Measurements from ENCODE around the gene NOS3.
A peak's percentile ranks its signal among the peaks of the same experiment; 100 is the strongest.

Gene NOS3

DNA sequence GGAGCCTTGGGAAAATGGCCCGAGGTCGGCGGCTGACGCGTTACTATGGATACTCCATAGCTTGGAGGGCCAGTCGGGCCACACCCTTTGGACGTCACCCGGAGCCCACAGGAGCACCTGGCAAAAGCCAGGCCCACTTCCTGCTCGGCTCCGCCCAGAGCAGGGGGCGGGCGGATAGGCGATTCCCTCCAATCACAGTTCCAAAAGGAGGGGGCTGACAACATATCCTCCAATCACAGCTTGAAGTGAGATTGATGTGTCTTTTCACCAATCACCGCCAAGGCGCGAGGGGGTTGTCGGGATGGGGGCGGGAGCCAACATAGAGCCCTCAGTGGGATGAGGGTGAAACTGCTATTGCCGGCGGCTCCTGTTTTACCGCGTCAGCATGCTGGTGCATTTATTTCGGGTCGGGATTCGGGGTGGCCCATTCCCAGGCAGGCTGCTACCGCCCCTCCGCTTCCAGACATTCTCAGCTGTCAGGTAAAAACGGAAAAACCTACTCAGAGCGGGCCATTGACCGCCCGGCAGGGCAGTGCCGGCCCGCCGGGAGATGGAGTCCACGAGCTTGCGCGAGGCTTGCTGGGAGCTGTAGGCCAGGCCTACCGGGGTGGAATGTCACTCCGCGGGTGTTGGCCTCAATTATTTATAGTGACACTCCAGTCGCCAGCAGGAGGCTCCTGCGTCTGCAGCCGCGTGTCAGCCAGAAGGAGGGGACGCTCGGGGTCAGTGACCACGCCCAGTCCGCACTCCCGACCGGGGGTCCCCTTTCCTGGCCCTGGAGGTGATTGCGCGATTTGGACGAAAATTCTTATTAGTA, 37.5 kb downstream of the NOS3 start, which contains the start of gene ABCB8 (continued):
- peak; percentile 78 for TF ChIP-seq GLIS2 (tag by site-specific recombination; IDR thresholded peaks at IDR 0.05)
- TF ChIP-seq ZNF184 (tag by site-specific recombination; IDR thresholded peaks at IDR 0.05) = peak; percentile 71; the same call in 1 of the 2 replicates
- TF ChIP-seq ZBTB17 (tag by site-specific recombination; IDR thresholded peaks at IDR 0.05) = peak; percentile 70
- no peak for TF ChIP-seq ZNF354C (tag by site-specific recombination; IDR thresholded peaks at IDR 0.05; ENCODE audit: borderline replicate concordance, low read depth)
- TF ChIP-seq ZNF692 (tag by site-specific recombination; IDR thresholded peaks at IDR 0.05) = peak; percentile 61; the same call in 1 of the 2 replicates
- peak; percentile 78 for TF ChIP-seq ZXDB (tag by site-specific recombination; IDR thresholded peaks at IDR 0.05)
- TF ChIP-seq ZNF223 (tag by site-specific recombination; IDR thresholded peaks at IDR 0.05) = no peak
- TF ChIP-seq ZBTB44 (tag by site-specific recombination; IDR thresholded peaks at IDR 0.05) = peak; percentile 52
- peak; percentile 80; the same call in 1 of the 2 replicates for TF ChIP-seq ZNF501 (tag by site-specific recombination; IDR thresholded peaks at IDR 0.05)
- TF ChIP-seq, protein P1, sequence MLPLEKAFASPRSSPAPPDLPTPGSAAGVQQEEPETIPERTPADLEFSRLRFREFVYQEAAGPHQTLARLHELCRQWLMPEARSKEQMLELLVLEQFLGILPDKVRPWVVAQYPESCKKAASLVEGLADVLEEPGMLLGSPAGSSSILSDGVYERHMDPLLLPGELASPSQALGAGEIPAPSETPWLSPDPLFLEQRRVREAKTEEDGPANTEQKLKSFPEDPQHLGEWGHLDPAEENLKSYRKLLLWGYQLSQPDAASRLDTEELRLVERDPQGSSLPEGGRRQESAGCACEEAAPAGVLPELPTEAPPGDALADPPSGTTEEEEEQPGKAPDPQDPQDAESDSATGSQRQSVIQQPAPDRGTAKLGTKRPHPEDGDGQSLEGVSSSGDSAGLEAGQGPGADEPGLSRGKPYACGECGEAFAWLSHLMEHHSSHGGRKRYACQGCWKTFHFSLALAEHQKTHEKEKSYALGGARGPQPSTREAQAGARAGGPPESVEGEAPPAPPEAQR (tag by site-specific recombination; IDR thresholded peaks at IDR 0.05) = 0 out of 2 replicates have a peak, but pooled peaks have one; percentile 38
- TF ChIP-seq ZNF292 (tag by site-specific recombination; IDR thresholded peaks at IDR 0.05; ENCODE audit: borderline replicate concordance, low read depth) = no peak
- TF ChIP-seq ZBTB8A (tag by site-specific recombination; IDR thresholded peaks at IDR 0.05) = 0 out of 2 replicates have a peak, but pooled peaks have one; percentile 29
- TF ChIP-seq ZEB2 (tag by site-specific recombination; IDR thresholded peaks at IDR 0.05) = peak; percentile 76
- TF ChIP-seq ZNF335 (tag by site-specific recombination; conservative IDR thresholded peaks at IDR 0.05) = peak; percentile 100
- no peak for TF ChIP-seq ZNF677 (tag by site-specific recombination; IDR thresholded peaks at IDR 0.05)
- no peak for TF ChIP-seq ZNF529 (tag by site-specific recombination; IDR thresholded peaks at IDR 0.05; ENCODE audit: insufficient replicate concordance)
- TF ChIP-seq, protein P2, sequence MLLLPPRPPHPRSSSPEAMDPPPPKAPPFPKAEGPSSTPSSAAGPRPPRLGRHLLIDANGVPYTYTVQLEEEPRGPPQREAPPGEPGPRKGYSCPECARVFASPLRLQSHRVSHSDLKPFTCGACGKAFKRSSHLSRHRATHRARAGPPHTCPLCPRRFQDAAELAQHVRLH (tag by site-specific recombination; IDR thresholded peaks at IDR 0.05) = no peak; the same call in 1 of the 2 replicates
- no peak; the same call in 1 of the 2 replicates for TF ChIP-seq ZNF561 (tag by site-specific recombination; IDR thresholded peaks at IDR 0.05; ENCODE audit: borderline replicate concordance)
- TF ChIP-seq, protein P3, sequence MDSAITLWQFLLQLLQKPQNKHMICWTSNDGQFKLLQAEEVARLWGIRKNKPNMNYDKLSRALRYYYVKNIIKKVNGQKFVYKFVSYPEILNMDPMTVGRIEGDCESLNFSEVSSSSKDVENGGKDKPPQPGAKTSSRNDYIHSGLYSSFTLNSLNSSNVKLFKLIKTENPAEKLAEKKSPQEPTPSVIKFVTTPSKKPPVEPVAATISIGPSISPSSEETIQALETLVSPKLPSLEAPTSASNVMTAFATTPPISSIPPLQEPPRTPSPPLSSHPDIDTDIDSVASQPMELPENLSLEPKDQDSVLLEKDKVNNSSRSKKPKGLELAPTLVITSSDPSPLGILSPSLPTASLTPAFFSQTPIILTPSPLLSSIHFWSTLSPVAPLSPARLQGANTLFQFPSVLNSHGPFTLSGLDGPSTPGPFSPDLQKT (IDR thresholded peaks at IDR 0.05; ENCODE audit: borderline replicate concordance, low read depth, low read length) = no peak
- TF ChIP-seq ZNF416 (tag by site-specific recombination; IDR thresholded peaks at IDR 0.05) = no peak
- TF ChIP-seq ZNF600 (tag by site-specific recombination; IDR thresholded peaks at IDR 0.05) = peak; percentile 57
- TF ChIP-seq, protein P4, sequence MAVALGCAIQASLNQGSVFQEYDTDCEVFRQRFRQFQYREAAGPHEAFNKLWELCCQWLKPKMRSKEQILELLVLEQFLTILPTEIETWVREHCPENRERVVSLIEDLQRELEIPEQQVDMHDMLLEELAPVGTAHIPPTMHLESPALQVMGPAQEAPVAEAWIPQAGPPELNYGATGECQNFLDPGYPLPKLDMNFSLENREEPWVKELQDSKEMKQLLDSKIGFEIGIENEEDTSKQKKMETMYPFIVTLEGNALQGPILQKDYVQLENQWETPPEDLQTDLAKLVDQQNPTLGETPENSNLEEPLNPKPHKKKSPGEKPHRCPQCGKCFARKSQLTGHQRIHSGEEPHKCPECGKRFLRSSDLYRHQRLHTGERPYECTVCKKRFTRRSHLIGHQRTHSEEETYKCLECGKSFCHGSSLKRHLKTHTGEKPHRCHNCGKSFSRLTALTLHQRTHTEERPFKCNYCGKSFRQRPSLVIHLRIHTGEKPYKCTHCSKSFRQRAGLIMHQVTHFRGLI (tag by site-specific recombination; IDR thresholded peaks at IDR 0.05) = peak; percentile 78
- no peak for TF ChIP-seq ZNF670 (tag by site-specific recombination; IDR thresholded peaks at IDR 0.05; ENCODE audit: low read depth)
- no peak for TF ChIP-seq ZNF114 (tag by site-specific recombination; IDR thresholded peaks at IDR 0.05)
- TF ChIP-seq ZFHX2 (tag by site-specific recombination; conservative IDR thresholded peaks at IDR 0.05) = 0 out of 2 replicates have a peak, but pooled peaks have one; percentile 16
- no peak for TF ChIP-seq SALL2 (tag by site-specific recombination; IDR thresholded peaks at IDR 0.05; ENCODE audit: borderline replicate concordance)
- peak; percentile 78 for TF ChIP-seq SP7 (tag by site-specific recombination; IDR thresholded peaks at IDR 0.05)
- no peak for TF ChIP-seq ZNF488 (tag by site-specific recombination; IDR thresholded peaks at IDR 0.05)
- 0 out of 2 replicates have a peak, but pooled peaks have one; percentile 44 for TF ChIP-seq ZNF10 (tag by site-specific recombination; IDR thresholded peaks at IDR 0.05)
- TF ChIP-seq ZBTB6 (tag by site-specific recombination; IDR thresholded peaks at IDR 0.05) = peak; percentile 92

All from HEK293 (cell line).